ELR (cell line): ENCODE measurements around the gene ZNF224.
A peak's percentile ranks its signal among the peaks of the same experiment; 100 is the strongest.
"Not testable (repeated sequence)": the region's sequence is repeated elsewhere in the genome, so short reads cannot be mapped to it uniquely, and the experiment has no call there.

Experiments used
- DNase-seq: peaks from one replicate; pipeline ENCODE4 v3.0.0-alpha.2; 2015; ENCODE audit warnings: low read depth

The ZNF224 gene

DNA sequence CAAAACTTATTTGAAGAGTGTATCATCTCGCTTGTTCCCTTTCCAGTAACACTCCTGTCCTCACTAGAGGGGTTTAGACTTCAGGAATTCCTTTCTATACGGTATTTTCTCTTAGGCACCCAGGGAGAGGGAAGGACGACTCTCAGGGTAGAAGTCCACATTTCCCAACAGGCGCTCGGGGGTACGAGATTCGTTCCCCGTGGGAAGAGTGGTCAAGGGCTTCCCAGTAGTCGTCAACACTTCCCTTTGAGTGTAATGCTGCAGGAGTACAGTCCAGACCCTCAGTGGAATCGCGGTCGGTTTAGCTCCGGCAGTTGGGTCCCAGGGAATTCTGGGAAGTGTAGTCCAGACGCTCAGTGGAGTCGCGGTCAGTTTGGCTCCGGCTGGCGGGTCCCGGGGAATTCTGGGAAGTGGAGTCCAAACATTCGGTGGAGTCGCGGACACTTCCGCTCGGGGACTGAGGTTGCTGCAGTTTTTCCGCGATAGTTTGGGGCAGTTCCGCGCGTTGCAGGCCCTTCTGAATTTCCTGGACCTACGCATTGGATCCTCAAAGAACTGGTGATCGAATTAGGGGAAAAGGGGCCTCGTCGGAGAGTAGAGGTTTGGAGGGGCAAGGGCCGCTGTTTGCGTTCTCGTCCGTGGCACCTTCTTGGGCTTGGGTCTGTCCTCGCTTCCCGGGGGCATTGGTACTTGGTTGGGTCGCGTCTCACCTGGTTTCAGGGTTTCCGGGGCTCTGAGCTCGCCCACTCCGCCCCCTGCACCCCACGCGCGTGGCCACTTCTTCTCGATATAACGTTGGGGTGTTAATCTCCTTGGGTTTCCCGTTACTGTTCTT, at the start of gene ZNF224:
Gene ZNF224, plus strand, starts transcription at position 431 of the 835 bp plus-strand sequence. CDS start 3,513 bp downstream, outside the sequence.
- DNase-seq: peak; percentile 93

- peak; percentile 16 for DNase-seq
Observed at GRCh38 chr19:44050740-44051649, 43.2 kb upstream of the ZNF224 start.

DNA sequence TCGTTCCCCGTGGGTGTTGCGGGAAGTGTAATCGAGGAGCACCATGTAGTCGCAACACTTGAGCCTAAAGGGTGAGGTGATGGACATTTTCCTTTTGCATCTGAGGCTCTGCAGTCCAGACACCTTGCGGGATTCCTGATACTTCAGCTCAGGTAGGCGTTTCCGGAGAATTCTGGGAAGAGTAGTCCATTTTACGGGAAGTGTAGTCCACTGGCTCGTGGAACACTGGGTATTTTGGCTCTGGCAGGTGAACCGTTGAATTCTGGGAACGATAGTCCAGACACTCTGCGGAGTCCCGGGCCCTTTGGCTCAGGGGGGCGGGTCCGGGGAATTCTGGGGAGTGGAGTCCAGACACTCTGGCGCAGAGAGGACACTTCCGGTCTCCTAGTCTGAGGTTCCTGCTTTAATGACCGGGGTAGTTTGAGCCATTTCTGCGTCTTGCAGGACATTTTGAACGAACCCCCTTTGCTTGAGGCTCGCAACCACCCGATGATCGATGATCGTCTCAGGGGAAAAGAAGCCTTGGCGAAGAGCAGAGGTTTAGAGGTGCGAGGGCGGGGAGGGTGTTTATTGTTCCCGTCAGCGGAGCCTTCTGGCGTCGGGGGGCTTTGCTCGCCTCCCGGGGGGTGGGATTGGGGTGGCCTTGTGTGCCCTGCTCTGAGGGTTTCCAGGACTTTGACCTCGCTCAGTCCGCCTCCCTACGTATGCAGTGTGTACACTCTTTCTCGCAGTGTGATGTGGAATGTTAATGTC, 42.3 kb upstream of the ZNF224 start, which contains the start of gene ZNF223:
Gene ZNF223, plus strand, starts transcription at position 387 of the 753 bp plus-strand sequence. CDS start 3,141 bp downstream, outside the sequence.
- DNase-seq: peak; percentile 91

GRCh38 chr19:44055870-44056269, 38.3 kb upstream of the ZNF224 start:
- DNase-seq: no peak

DNA sequence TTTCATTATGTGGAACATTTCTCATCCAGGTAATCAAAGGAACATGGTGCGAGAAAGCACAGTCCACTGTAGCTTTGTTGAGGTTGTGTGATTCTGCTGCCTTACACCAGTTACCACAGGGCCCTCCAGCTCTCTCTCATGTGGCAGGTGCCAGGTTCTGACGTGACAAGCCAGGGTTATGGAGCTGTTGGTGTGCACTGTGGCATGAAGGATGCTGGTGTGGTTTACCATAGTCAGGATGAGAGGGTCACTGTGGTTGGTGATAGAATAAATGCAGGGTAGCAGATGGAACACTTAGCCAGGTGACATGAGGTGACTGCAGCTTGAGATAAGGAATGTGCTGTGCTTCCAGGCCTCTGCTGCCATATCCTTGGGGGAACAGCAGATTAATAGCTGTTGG, 34.9 kb upstream of the ZNF224 start:
- no peak for DNase-seq

GRCh38 chr19:44061038-44061437, 33.1 kb upstream of the ZNF224 start:
- no peak for DNase-seq

- DNase-seq: no peak
Observed at GRCh38 chr19:44066305-44066704, 27.9 kb upstream of the ZNF224 start.

DNA sequence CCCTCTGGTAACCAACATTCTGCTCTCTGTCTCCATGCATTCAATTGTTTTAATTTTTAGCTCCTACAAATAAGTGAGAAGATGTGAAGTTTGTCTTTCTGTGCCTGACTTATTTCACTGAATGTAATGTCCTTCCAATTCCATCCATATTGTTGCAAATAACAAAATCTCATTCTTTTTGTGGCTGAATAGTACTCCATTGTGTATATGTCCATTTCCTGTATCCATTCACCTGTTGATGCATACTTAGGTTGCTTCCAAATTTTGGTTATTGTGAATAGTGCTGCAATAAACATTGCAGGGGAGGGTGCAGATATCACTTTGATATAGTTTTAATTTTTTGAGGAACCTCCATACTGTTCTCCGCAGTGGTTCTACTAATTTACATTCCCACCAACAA, 24.7 kb upstream of the ZNF224 start:
- DNase-seq: no peak

- DNase-seq: peak; percentile 93
Observed at GRCh38 chr19:44071824-44072542, 22.2 kb upstream of the ZNF224 start, which contains the start of gene ZNF284. Gene ZNF284 (plus strand): TSS chr19:44072159. CDS start chr19:44076390, 4,231 bp downstream.

GRCh38 chr19:44072543-44073401, 21.4 kb upstream of the ZNF224 start:
- DNase-seq: peak; percentile 25

- no peak for DNase-seq
Observed at GRCh38 chr19:44076325-44076724, 17.8 kb upstream of the ZNF224 start.

GRCh38 chr19:44092108-44092507, 2.1 kb upstream of the ZNF224 start:
- DNase-seq: no peak

GRCh38 chr19:44107751-44108150, 13.6 kb downstream of the ZNF224 start:
- no peak for DNase-seq

GRCh38 chr19:44109458-44109857, 15.3 kb downstream of the ZNF224 start:
- no peak for DNase-seq

DNA sequence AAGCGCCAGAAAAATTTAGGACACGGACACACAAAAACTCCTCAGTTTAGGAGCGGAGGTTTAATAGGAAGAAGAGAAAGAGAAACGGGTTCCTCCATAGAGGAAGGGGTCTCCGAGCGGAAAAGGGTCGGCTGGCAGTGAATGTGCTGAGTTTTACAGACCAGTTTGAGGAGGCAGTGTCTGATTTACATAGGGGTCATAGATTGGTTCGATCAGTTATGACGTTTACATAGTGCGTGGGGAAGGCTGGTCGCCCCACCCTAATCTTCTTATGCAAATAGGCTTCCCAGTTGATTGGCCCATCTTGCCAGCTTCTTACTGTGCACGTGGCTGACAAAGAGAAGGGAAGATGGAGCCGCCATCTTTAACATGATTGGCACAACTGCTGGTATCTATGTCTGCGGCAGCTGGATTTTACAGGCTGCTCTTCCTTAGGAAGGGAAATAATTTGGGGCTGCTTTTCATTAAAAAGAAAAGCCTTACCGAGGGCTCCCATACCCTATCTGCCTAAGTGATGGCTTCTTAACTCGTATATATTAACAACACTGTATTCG, 17.8 kb downstream of the ZNF224 start:
- peak; percentile 87 for DNase-seq

DNA sequence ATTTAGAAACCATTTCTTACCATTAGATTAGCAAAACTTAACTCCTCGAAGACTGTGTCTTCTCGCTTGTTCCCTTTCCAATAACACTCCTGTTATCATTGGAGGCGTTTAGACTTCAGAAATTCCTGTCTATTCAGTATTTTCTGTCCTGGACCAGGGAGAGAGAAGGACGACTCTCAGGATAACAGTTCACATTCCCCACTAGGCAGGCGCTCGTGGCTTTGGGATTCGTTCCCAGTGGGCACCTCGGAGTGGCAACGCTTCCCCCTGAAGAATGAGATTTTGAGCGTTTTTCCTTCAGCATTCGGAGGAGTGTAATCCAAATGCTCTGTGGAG, 18.6 kb downstream of the ZNF224 start:
- no peak for DNase-seq

- peak; percentile 98 for DNase-seq
Observed at GRCh38 chr19:44113138-44113783, 19.1 kb downstream of the ZNF224 start, which contains the start of gene ZNF225. Gene ZNF225 (plus strand): TSS chr19:44113399. CDS start chr19:44115828, 2,429 bp downstream.

DNA sequence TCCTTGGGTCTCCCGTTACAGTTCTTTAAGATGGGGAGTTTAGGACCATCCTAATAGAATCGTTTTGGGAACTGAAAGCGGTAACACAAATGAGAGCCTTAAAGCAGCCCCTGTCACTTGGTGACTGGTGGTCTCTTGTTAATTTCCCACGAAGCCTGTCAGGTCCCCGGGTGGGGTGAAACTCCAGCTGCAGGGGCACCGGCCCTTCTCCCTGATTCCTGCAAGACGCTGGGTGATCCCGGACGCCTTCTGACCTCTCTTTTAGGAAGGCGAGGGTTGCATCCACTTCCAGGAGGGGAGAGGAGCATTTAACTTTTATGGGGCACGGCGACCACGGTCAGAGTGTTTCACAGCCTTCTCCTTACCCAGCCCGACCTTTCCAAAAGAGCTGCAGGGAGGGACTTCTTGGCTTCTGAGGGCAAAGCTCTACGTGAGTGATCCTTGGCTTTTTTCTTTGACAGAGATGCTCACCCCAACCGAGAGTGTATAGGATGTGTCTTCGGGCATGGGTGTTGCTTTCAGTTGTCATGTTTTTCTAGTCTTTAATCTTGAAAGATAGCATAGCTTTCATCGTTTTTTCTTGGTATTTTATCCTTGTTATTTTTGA, 19.7 kb downstream of the ZNF224 start:
- DNase-seq: peak; percentile 20

DNA sequence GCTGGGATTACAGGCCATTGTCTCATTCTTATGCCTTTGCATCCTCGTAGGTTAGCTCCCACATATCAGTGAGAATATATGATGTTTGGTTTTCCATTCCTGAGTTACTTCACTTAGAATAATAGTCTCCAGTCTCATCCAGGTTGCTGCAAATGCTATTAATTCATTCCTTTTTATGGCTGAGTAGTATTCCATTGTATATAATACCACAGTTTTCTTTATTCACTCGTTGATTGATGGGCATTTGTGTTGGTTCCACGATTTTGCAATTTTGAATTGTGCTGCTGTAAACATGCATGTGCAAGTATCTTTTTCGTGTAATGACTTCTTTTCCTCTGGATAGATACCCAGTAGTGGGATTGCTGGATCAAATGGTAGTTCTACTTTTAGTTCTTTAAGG, 27.0 kb downstream of the ZNF224 start:
- not testable (repeated sequence) for DNase-seq
